Prostate gland (tissue), 2 donors: ENCODE measurements around the gene AKT1.

Source experiments
- POLR2A ChIP-seq: fragments of 450-650 bp; IDR thresholded peaks from one replicate; pipeline ENCODE4 v1.6.1; 2016; ENCODE audit warnings: antibody characterized with exemption, mild to moderate bottlenecking
- TF ChIP-seq, protein P1 (sequence below), 4 experiments: fragments of 200-600 bp in 2 of 4; fragments of 450-650 bp in 2 of 4; sonication (generic) in 2 of 4; IDR thresholded peaks; 1 replicate in 3 of 4; 2 replicates in 1 of 4; pipeline ENCODE4 v1.5.1; 2016 to 2019; ENCODE audit warnings: antibody characterized with exemption in 4 of 4, mild to moderate bottlenecking in 2 of 4, moderate library complexity in 2 of 4

DNA sequence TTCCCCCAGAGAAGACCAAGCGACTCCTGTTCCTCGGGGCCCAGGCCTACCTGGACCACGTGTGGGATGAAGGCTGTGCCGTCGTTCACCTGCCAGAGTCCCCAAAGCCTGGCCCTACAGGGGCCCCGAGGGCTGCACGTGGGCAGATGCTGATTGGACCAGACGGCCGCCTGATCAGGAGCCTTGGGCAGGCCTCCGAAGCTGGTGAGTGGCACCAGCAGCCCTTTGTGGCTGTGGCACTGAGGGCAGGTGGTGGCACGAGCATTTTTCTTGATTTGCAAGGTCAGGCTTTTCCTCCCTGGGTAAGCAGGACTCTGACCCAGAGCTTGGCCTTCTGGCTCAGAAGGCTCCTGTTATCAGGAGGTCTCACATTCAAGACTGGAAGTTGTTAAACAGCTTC, 39.9 kb downstream of the AKT1 start:
- TF ChIP-seq, protein P1, sequence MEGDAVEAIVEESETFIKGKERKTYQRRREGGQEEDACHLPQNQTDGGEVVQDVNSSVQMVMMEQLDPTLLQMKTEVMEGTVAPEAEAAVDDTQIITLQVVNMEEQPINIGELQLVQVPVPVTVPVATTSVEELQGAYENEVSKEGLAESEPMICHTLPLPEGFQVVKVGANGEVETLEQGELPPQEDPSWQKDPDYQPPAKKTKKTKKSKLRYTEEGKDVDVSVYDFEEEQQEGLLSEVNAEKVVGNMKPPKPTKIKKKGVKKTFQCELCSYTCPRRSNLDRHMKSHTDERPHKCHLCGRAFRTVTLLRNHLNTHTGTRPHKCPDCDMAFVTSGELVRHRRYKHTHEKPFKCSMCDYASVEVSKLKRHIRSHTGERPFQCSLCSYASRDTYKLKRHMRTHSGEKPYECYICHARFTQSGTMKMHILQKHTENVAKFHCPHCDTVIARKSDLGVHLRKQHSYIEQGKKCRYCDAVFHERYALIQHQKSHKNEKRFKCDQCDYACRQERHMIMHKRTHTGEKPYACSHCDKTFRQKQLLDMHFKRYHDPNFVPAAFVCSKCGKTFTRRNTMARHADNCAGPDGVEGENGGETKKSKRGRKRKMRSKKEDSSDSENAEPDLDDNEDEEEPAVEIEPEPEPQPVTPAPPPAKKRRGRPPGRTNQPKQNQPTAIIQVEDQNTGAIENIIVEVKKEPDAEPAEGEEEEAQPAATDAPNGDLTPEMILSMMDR (IDR thresholded peaks at IDR 0.05), result no peak
- TF ChIP-seq POLR2A, result no peak
